GM06990 (cell line): ENCODE data around the gene ERAP2.

ENCODE experiments used
- DNase-seq: peaks from one replicate; pipeline ENCODE4 v3.0.0-alpha.2; 2011; ENCODE audit not compliant: insufficient read length; ENCODE audit errors: extremely low read depth
- H3K27me3 ChIP-seq: replicated peaks from 2 replicates; pipeline ENCODE4 v1.6.0; 2011; ENCODE audit warnings: low read length; ENCODE audit not compliant: control insufficient read depth, insufficient read depth
- H3K36me3 ChIP-seq: 2 replicates; pipeline ENCODE4 v1.5.1; 2011; ENCODE audit warnings: low read length; ENCODE audit not compliant: control insufficient read depth, insufficient read depth
- H3K4me3 ChIP-seq: replicated peaks from 2 replicates; pipeline ENCODE4 v1.5.1; 2011; ENCODE audit warnings: low read depth, mild to moderate bottlenecking, control low read depth, low read length
- TF ChIP-seq, protein P1 (sequence below): IDR thresholded peaks from 2 replicates; pipeline ENCODE4 v1.5.1; 2011; ENCODE audit warnings: low read length, control low read depth, mild to moderate bottlenecking, inconsistent platforms; ENCODE audit not compliant: insufficient read depth, poor library complexity, severe bottlenecking

The ERAP2 gene

DNA sequence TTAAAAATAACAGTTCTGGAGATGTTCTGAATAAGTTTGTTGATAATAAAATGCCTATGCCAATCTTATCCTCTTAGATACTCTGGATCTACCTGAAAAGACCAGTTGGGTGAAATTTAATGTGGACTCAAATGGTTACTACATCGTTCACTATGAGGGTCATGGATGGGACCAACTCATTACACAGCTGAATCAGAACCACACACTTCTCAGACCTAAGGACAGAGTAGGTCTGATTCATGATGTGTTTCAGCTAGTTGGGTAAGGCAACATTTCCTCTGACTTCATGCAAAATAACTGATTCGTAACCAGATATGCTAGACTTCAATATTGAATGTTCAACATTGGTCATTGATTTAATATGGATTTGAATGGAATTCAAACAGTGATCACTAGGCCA is 27.0 kb downstream of the ERAP2 start:
- Histone ChIP-seq H3K27me3 (no peaks in the 10 kb centered on the region), H3K4me3 (no peak overlapping the region), H3K36me3 (peaks cover 6% of the 10 kb centered on the region)
- TF ChIP-seq, protein P1, sequence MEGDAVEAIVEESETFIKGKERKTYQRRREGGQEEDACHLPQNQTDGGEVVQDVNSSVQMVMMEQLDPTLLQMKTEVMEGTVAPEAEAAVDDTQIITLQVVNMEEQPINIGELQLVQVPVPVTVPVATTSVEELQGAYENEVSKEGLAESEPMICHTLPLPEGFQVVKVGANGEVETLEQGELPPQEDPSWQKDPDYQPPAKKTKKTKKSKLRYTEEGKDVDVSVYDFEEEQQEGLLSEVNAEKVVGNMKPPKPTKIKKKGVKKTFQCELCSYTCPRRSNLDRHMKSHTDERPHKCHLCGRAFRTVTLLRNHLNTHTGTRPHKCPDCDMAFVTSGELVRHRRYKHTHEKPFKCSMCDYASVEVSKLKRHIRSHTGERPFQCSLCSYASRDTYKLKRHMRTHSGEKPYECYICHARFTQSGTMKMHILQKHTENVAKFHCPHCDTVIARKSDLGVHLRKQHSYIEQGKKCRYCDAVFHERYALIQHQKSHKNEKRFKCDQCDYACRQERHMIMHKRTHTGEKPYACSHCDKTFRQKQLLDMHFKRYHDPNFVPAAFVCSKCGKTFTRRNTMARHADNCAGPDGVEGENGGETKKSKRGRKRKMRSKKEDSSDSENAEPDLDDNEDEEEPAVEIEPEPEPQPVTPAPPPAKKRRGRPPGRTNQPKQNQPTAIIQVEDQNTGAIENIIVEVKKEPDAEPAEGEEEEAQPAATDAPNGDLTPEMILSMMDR: no peak
- DNase-seq: no peak

DNA sequence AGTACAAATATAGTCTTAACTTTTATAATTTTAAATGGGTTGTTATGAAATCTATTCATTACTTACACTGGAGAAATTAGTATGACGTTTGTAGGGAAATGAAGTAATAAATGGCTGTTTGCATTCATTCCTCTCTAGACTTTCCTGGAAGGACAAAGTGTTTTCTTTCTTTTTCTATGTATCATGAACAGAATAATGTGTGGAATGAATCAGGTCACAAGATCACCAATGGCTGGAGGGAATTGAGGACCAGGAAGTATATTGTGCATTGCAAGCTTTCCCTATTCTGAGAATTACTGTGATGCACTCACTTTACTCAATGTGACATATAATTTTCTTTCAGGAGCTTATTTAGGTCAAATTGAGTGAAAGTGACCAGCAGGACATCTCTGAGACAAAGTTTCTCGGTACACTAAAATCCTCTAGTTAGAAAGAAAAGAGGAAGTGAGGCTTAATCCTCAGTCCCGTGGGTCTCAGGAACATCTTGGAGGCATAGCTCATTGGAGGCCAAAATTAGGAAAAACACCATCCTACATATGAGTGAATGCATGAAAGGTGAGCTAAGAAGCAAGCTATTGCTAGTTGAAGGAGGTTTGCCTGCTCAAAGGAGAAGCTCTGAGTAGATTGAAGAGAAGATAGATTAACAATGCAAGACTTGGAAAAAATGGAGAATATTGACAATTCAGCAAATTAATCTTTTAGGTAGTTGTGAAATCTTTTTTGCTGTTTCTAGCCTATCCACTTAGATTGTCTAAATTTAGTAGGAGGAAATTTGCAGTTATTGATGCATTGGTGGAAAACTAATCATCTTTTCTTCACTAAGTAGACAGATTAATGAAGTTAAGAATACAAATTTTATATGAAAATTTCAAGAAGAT is 28.0 kb downstream of the ERAP2 start:
- TF ChIP-seq, protein P1: no peak
- DNase-seq: no peak
- H3K36me3 ChIP-seq: peaks cover 6% of the 10 kb centered on the region
- no peak overlapping the region for H3K4me3 ChIP-seq
- H3K27me3 ChIP-seq: no peaks in the 10 kb centered on the region

- DNase-seq: no peak
- Histone ChIP-seq H3K4me3 (no peak overlapping the region), H3K36me3 (peaks cover 8% of the 10 kb centered on the region), H3K27me3 (no peaks in the 10 kb centered on the region)
- TF ChIP-seq, protein P1: no peak
Measured at GRCh38 chr5:96905864-96906263, 29.6 kb downstream of the ERAP2 start.

GRCh38 chr5:96909003-96909402 is 32.7 kb downstream of the ERAP2 start:
- TF ChIP-seq, protein P1: no peak
- no peaks in the 10 kb centered on the region for H3K27me3 ChIP-seq
- peaks cover 5% of the 10 kb centered on the region for H3K36me3 ChIP-seq
- no peak overlapping the region for H3K4me3 ChIP-seq
- no peak for DNase-seq

- no peak for DNase-seq
- Histone ChIP-seq H3K27me3 (no peaks in the 10 kb centered on the region), H3K4me3 (no peak overlapping the region), H3K36me3 (peaks cover 5% of the 10 kb centered on the region)
- TF ChIP-seq, protein P1: no peak
Measured at GRCh38 chr5:96909435-96909834, 33.1 kb downstream of the ERAP2 start.
